Liver (tissue), 3 donors: ENCODE results near the gene GARNL3.

Source experiments
- EGR1 ChIP-seq, 2 donors: IDR thresholded peaks; 2 replicates each; pipeline ENCODE4 v1.6.1; 2016 to 2018; ENCODE audit warnings: antibody characterized with exemption in 2 of 2, low read depth in 2 of 2
- FOXA1 ChIP-seq: IDR thresholded peaks from 2 replicates; pipeline ENCODE4 v1.6.1; 2016; ENCODE audit warnings: antibody characterized with exemption
- GABPA ChIP-seq, 2 donors: IDR thresholded peaks in 1 of 2; conservative IDR thresholded peaks in 1 of 2; 2 replicates each; pipeline ENCODE4 v1.6.1; 2016; ENCODE audit warnings: antibody characterized with exemption in 2 of 2, mild to moderate bottlenecking in 1 of 2, moderate library complexity in 1 of 2
- JUND ChIP-seq, 2 donors: IDR thresholded peaks; 2 replicates each; pipeline ENCODE4 v1.6.1; 2016; ENCODE audit warnings: antibody characterized with exemption in 2 of 2
- RAD21 ChIP-seq, 2 donors: IDR thresholded peaks; 2 replicates each; pipeline ENCODE4 v1.6.1; 2016; ENCODE audit warnings: antibody characterized with exemption in 2 of 2, mild to moderate bottlenecking in 2 of 2
- SP1 ChIP-seq: IDR thresholded peaks from 2 replicates; pipeline ENCODE4 v1.6.1; 2018; ENCODE audit warnings: antibody characterized with exemption, mild to moderate bottlenecking
- TF ChIP-seq, protein P1 (sequence below): IDR thresholded peaks from 2 replicates; pipeline ENCODE4 v1.6.1; 2016; ENCODE audit warnings: antibody characterized with exemption
- TF ChIP-seq, protein P2 (sequence below): fragments of 150-350 bp; IDR thresholded peaks from 2 replicates; pipeline ENCODE4 v1.5.1; 2017; ENCODE audit warnings: improper control_type of control experiment, low read depth, low read length; ENCODE audit not compliant: missing input control
- TF ChIP-seq, protein P3 (sequence below): IDR thresholded peaks from 2 replicates; pipeline ENCODE4 v1.6.1; 2016; ENCODE audit warnings: antibody characterized with exemption
- TF ChIP-seq, protein P4 (sequence below): IDR thresholded peaks from 2 replicates; pipeline ENCODE4 v1.6.1; 2016; ENCODE audit warnings: antibody characterized with exemption, mild to moderate bottlenecking
- TF ChIP-seq, protein P5 (sequence below): IDR thresholded peaks from 2 replicates; pipeline ENCODE4 v1.6.1; 2016; ENCODE audit warnings: antibody characterized with exemption
- donor health status: healthy.
- donor health status: healthy.

DNA sequence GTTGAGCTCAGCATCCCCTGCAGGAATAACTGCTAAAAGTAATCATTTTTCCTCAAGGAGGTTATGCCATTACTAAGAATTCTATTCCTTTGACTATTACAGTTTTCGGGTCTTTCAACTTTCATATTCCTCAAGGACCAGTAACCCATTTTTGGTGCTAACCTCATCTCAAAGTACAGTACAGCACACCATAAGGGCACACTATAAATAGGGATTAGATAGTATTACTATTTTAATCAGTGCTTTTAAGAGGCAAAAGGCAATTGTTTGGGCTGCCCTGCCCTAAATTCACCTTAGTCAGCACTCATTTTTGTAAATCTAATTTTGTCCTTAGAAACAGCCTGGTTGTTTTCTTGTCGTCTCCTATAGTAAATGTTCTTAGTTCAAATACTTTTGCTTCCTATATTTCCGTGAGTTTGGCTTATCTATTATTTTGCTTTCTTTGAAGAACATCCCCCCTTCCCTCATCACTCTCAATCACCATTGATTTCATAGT lies 13.6 kb upstream of the GARNL3 start:
- TF ChIP-seq, protein P1, sequence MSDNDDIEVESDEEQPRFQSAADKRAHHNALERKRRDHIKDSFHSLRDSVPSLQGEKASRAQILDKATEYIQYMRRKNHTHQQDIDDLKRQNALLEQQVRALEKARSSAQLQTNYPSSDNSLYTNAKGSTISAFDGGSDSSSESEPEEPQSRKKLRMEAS = no peak
- no peak for TF ChIP-seq JUND (IDR thresholded peaks at IDR 0.05)
- no peak for TF ChIP-seq RAD21 (IDR thresholded peaks at IDR 0.05)
- TF ChIP-seq, protein P2, sequence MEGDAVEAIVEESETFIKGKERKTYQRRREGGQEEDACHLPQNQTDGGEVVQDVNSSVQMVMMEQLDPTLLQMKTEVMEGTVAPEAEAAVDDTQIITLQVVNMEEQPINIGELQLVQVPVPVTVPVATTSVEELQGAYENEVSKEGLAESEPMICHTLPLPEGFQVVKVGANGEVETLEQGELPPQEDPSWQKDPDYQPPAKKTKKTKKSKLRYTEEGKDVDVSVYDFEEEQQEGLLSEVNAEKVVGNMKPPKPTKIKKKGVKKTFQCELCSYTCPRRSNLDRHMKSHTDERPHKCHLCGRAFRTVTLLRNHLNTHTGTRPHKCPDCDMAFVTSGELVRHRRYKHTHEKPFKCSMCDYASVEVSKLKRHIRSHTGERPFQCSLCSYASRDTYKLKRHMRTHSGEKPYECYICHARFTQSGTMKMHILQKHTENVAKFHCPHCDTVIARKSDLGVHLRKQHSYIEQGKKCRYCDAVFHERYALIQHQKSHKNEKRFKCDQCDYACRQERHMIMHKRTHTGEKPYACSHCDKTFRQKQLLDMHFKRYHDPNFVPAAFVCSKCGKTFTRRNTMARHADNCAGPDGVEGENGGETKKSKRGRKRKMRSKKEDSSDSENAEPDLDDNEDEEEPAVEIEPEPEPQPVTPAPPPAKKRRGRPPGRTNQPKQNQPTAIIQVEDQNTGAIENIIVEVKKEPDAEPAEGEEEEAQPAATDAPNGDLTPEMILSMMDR = no peak
- TF ChIP-seq FOXA1 = no peak
- TF ChIP-seq, protein P3, sequence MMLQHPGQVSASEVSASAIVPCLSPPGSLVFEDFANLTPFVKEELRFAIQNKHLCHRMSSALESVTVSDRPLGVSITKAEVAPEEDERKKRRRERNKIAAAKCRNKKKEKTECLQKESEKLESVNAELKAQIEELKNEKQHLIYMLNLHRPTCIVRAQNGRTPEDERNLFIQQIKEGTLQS = no peak
- TF ChIP-seq, protein P4, sequence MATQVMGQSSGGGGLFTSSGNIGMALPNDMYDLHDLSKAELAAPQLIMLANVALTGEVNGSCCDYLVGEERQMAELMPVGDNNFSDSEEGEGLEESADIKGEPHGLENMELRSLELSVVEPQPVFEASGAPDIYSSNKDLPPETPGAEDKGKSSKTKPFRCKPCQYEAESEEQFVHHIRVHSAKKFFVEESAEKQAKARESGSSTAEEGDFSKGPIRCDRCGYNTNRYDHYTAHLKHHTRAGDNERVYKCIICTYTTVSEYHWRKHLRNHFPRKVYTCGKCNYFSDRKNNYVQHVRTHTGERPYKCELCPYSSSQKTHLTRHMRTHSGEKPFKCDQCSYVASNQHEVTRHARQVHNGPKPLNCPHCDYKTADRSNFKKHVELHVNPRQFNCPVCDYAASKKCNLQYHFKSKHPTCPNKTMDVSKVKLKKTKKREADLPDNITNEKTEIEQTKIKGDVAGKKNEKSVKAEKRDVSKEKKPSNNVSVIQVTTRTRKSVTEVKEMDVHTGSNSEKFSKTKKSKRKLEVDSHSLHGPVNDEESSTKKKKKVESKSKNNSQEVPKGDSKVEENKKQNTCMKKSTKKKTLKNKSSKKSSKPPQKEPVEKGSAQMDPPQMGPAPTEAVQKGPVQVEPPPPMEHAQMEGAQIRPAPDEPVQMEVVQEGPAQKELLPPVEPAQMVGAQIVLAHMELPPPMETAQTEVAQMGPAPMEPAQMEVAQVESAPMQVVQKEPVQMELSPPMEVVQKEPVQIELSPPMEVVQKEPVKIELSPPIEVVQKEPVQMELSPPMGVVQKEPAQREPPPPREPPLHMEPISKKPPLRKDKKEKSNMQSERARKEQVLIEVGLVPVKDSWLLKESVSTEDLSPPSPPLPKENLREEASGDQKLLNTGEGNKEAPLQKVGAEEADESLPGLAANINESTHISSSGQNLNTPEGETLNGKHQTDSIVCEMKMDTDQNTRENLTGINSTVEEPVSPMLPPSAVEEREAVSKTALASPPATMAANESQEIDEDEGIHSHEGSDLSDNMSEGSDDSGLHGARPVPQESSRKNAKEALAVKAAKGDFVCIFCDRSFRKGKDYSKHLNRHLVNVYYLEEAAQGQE = no peak
- no peak for TF ChIP-seq GABPA (IDR thresholded peaks at IDR 0.05 in 1 of 2, conservative IDR thresholded peaks at IDR 0.05 in 1 of 2)
- TF ChIP-seq EGR1 (IDR thresholded peaks at IDR 0.05; ENCODE audit: low read depth in 2 of 2) = no peak
- TF ChIP-seq, protein P5, sequence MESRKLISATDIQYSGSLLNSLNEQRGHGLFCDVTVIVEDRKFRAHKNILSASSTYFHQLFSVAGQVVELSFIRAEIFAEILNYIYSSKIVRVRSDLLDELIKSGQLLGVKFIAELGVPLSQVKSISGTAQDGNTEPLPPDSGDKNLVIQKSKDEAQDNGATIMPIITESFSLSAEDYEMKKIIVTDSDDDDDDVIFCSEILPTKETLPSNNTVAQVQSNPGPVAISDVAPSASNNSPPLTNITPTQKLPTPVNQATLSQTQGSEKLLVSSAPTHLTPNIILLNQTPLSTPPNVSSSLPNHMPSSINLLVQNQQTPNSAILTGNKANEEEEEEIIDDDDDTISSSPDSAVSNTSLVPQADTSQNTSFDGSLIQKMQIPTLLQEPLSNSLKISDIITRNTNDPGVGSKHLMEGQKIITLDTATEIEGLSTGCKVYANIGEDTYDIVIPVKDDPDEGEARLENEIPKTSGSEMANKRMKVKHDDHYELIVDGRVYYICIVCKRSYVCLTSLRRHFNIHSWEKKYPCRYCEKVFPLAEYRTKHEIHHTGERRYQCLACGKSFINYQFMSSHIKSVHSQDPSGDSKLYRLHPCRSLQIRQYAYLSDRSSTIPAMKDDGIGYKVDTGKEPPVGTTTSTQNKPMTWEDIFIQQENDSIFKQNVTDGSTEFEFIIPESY = no peak
- no peak for TF ChIP-seq SP1
